K562 (cell line): Measurements from ENCODE around the gene LAMA1.

Experiments used
- ARHGAP35 ChIP-seq: fragments of 450-650 bp; IDR thresholded peaks from 2 replicates; pipeline ENCODE4 v1.6.1; 2018; ENCODE audit not compliant: partially characterized antibody
- ATF3 ChIP-seq, 2 experiments: fragments of 450-650 bp in 1 of 2; sonication (generic) in 1 of 2; formaldehyde crosslinking in 1 of 2; IDR thresholded peaks in 1 of 2; conservative IDR thresholded peaks in 1 of 2; 2 replicates each; pipeline versions ENCODE4 v1.6.1 to v1.8.1; 2016 to 2023; ENCODE audit warnings: mild to moderate bottlenecking in 2 of 2, moderate library complexity in 2 of 2, inconsistent platforms in 1 of 2, missing genetic modification reagents in 1 of 2
- PML ChIP-seq: IDR thresholded peaks from 2 replicates; pipeline ENCODE4 v1.6.1; 2012; ENCODE audit warnings: low read length, inconsistent platforms
- SAFB ChIP-seq: fragments of 200-400 bp; formaldehyde crosslinking; IDR thresholded peaks from 2 replicates; pipeline ENCODE4 v1.6.1; 2017; ENCODE audit warnings: low read depth, low read length, borderline replicate concordance
- SMARCA5 ChIP-seq: fragments of 450-650 bp; IDR thresholded peaks from 2 replicates; pipeline ENCODE4 v1.6.1; 2016
- SP2 ChIP-seq: IDR thresholded peaks from 2 replicates; pipeline ENCODE4 v1.6.1; 2011; ENCODE audit warnings: mild to moderate bottlenecking, low read depth, low read length, moderate library complexity; ENCODE audit not compliant: poor library complexity, severe bottlenecking; ENCODE audit errors: extremely low read depth
- ZNF3 ChIP-seq: fragments of 250-450 bp; sonication (Bioruptor Pico); IDR thresholded peaks from 2 replicates; pipeline ENCODE4 v1.5.0; 2021; ENCODE audit warnings: mild to moderate bottlenecking, moderate library complexity
- ZNF695 ChIP-seq: fragments of 450-650 bp; formaldehyde crosslinking; IDR thresholded peaks from 2 replicates; pipeline ENCODE4 v1.4.0; 2020; ENCODE audit warnings: mild to moderate bottlenecking, moderate library complexity
- TF ChIP-seq, protein P1 (sequence below): sonication (generic); IDR thresholded peaks from 2 replicates; pipeline ENCODE4 v1.6.1; 2016

DNA sequence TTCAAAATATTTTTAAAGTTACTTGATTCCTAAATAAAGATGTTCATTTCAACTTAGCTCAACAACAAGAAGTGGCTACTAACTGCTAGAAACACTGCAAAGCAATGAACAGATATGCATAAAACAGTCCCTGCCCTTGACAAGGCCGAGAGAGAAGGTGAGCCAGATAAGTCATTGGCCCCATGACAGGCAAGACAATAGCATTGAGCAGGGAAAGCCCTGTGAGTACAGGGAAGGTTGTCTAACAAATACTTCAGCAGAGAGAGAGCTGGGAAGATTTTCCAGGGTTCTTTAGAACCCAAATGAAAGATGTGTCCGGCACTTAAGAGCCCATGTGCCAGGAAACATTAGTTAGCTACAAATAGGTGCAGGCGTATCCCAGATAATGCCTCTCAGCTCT lies 4.7 kb downstream of the LAMA1 start:
- TF ChIP-seq, protein P1, sequence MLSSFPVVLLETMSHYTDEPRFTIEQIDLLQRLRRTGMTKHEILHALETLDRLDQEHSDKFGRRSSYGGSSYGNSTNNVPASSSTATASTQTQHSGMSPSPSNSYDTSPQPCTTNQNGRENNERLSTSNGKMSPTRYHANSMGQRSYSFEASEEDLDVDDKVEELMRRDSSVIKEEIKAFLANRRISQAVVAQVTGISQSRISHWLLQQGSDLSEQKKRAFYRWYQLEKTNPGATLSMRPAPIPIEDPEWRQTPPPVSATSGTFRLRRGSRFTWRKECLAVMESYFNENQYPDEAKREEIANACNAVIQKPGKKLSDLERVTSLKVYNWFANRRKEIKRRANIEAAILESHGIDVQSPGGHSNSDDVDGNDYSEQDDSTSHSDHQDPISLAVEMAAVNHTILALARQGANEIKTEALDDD: no peak
- TF ChIP-seq SAFB: no peak
- TF ChIP-seq ARHGAP35: no peak
- no peak for TF ChIP-seq PML
- TF ChIP-seq SMARCA5: no peak
- no peak for TF ChIP-seq ZNF3 (CRISPR knock-in tag)
- TF ChIP-seq SP2: no peak
- TF ChIP-seq ATF3 (IDR thresholded peaks at IDR 0.05): no peak
- TF ChIP-seq ATF3 (CRISPR knock-in tag; conservative IDR thresholded peaks at IDR 0.05): no peak
- TF ChIP-seq ZNF695 (CRISPR knock-in tag): no peak
